RPMI8226 (cell line): ENCODE results near the gene CELF5.
A peak's percentile ranks its signal among the peaks of the same experiment; 100 is the strongest.

Source experiments
- DNase-seq: peaks from one replicate; pipeline ENCODE4 v3.0.0-alpha.2; 2015

CELF5 gene

DNA sequence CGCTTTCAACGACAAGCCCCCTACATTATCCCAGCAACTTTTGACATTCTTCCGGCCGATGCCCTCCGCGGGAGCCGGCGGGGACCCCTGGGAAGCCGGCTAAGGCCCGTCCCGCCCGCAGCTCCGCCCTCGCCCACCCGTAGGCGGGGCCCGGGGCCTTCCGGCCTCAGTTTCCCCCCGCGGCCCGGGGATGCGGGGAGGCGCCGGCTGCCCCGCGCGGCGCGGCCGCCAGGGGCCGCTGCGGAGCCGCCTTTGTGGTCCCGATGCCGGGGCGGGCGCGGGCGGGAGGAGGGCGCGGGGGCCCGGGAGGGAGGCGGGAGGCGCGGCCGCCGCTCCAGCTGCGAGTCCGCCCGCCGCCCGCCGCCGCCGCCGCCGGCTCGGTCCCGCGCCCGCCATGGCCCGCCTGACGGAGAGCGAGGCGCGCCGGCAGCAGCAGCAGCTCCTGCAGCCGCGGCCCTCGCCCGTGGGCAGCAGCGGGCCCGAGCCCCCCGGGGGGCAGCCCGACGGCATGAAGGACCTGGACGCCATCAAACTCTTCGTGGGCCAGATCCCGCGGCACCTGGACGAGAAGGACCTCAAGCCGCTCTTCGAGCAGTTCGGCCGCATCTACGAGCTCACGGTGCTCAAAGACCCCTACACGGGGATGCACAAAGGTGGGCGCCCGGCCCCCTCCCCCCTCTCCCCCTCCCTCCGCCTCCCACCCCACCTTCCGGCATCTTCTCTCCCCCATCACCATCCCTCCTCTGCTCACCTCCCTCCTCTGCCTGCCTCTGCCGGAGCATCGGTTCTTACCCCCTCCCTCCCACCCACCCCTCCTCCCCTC, at the start of gene CELF5:
CELF5 (plus strand) TSS at position 316 of the 823 bp plus-strand sequence; CDS start at position 395, 79 bp downstream.
- DNase-seq = peak; percentile 73

DNA sequence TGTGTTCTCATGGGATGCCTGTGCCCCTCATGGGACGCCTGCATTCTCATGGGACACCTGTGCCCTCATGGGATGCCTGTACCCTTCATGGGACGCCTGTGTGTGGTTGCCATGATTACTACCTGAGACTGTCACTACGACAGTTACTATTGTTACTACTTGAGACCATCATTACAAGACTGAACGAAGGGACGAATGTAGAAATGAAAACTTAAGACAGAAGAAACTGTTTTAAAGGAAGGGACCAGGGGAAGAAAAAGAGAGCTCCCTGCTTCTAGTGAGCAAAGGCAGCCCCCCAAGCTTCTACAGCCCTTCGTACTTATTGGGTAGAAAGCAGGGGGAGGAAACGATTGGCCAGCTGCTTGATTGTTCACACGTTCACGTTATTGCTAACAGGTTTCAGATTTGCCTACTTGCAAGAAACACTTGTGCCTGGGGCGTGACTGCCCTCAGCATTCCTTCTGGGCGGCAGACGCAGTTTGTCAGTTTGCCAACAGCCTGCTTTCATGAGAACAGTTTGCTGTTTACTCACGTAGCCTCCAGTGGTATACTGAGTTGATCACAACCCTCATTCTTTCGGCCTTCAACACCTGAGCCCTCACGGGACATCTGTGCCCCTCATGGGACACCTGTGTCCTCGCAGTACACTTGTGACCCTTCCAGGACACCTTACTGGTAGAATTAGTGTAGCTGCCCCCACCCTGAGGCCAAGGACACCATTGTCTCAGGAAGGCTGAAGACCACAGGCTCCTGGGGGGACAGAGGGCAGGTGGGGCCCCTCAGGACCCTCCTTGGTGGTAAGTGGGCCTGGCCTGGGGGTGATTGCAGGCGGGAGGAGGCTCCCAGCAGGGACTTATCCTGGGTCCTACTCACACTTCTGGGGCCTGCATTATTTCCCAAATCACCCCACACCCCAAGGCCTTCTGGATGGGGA, 48.4 kb upstream of the CELF5 start:
- peak; percentile 93 for DNase-seq

DNA sequence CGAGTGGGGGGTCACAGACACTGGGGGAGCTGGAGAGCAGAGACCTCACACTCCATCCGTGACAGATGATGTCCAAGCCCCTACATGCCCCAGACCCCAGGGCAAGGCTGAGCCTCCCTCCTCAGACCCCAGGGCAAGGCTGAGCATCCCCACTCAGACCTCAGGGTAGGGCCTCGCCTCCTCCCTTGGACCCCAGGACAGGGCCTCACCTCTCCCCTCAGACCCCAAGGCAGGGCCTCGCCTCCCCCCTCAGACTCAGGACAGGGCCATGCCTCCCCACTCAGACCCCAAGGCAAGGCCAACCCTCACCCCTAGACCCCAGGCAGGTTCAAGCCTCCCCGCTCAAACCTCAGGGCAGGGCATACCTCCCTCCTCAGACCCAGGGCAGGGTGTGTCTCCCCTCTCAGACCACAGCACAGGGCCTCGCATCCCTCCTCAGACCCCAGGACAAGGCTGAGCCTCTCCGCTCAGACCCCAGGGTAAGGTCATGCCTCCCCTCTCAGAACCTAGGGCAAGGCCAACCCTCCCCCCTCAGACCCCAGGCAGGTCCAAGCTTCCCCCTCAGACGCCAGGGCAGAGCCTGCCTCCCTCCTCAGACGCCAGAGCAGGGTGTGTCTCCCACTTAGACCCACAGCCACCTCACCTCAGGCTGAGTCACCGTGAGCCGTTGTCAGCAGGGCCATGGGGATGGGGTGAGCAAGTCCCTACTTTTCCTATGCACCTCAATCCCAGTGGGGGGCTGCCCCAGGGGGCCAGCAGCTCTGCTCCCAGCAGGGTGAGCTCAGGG, 47.6 kb upstream of the CELF5 start:
- DNase-seq = peak; percentile 46

DNA sequence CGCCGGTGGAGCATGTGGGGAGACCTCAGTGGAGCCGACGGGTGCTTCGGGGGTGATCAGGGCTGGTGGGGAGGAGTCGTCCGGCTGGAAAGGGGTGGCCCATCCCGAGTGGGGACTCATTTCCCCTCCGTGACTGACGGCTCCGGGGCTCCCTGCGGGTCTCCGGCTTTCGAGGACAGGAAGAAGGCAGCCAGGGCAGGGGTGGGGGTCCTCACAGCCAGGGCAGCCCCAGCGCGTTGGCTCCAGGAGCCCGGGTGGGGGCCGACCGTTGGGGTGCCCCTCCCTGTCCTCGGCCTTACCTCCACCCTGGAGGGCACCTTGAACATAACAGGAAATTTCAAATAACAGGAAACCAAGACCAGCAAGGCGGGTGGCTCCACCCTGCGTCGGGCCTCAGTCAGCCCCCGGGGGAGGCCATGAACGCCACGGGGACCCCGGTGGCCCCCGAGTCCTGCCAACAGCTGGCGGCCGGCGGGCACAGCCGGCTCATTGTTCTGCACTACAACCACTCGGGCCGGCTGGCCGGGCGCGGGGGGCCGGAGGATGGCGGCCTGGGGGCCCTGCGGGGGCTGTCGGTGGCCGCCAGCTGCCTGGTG, 46.0 kb upstream of the CELF5 start, which contains the start of gene S1PR4:
S1PR4 (plus strand) TSS at position 393 of the 596 bp plus-strand sequence; CDS start at position 417, 24 bp downstream.
- DNase-seq = no peak

DNA sequence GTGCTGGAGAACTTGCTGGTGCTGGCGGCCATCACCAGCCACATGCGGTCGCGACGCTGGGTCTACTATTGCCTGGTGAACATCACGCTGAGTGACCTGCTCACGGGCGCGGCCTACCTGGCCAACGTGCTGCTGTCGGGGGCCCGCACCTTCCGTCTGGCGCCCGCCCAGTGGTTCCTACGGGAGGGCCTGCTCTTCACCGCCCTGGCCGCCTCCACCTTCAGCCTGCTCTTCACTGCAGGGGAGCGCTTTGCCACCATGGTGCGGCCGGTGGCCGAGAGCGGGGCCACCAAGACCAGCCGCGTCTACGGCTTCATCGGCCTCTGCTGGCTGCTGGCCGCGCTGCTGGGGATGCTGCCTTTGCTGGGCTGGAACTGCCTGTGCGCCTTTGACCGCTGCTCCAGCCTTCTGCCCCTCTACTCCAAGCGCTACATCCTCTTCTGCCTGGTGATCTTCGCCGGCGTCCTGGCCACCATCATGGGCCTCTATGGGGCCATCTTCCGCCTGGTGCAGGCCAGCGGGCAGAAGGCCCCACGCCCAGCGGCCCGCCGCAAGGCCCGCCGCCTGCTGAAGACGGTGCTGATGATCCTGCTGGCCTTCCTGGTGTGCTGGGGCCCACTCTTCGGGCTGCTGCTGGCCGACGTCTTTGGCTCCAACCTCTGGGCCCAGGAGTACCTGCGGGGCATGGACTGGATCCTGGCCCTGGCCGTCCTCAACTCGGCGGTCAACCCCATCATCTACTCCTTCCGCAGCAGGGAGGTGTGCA, 45.3 kb upstream of the CELF5 start:
- DNase-seq = no peak

DNA sequence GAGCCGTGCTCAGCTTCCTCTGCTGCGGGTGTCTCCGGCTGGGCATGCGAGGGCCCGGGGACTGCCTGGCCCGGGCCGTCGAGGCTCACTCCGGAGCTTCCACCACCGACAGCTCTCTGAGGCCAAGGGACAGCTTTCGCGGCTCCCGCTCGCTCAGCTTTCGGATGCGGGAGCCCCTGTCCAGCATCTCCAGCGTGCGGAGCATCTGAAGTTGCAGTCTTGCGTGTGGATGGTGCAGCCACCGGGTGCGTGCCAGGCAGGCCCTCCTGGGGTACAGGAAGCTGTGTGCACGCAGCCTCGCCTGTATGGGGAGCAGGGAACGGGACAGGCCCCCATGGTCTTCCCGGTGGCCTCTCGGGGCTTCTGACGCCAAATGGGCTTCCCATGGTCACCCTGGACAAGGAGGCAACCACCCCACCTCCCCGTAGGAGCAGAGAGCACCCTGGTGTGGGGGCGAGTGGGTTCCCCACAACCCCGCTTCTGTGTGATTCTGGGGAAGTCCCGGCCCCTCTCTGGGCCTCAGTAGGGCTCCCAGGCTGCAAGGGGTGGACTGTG, 44.6 kb upstream of the CELF5 start:
- DNase-seq = no peak

DNA sequence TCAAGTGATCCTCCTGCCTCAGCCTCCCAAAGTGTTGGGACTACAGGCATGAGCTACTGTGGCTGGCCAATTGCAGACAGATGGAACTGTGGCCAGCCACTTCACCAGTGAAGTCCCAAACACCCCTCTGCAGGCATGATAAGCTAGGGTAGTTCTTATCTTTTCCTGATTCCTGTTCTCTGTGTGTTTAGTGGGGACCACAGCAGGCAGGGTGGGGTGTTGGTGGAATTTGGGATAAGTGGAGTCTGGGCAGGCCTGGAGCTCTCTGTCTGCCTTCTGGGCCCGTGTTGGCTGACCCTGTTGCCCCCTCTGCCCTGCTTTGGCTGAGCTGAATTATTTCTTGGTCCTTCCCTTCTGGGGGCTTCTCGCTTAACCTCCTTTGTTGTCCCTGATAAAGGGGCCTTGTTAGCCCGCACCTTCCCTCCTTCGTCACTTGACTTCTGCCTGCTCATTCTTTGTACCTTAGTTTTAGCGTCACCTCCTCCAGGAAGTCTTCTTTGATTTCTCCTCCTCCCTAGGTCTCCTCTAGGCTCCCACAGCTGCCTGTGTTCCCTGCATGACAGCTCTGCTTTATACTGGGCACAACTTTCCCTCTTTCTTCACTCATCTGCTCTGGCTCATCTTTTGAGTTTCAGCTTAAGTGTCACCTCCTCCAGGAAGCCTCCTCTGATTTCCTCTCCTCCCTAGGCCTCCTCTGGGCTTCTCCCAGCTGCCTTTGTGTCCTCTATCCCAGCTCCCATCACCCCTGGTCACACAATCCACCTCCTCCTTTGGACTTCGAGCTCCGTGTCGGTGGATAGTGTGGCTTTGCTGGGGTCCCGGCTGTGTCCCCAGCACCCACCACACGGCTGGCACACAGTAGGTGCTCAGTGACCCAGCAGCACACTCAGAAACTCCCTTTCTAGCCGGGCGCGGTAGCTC, 40.5 kb upstream of the CELF5 start:
- no peak for DNase-seq

DNA sequence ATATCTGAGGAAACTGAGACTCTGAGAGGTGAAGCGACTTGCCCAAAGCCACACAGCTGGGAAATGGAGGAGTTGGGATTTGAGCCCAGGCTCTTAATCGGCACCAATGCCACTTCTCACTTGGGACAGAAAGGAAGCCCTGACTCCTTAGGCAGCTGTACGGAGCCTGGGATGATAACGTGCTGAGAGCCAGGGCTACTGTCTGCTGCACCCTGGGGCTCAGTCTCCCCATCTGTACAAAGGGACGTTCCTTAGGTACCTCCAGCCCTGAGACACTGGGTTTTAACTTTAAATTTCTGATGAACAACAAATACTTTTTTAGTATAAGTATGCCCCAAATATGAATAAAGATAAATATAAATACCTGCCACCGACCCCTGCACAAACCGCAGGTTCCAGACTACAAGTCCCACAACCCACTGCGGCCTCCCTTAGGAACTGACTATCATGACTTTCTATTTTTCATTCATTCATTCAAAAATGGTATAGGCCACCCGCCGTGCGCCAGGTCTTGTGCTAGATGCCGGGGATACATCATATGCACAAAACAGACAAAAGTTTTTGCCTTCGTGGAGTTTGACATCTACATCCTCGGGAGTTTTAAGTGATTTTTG, 39.5 kb upstream of the CELF5 start:
- DNase-seq = peak; percentile 74

DNA sequence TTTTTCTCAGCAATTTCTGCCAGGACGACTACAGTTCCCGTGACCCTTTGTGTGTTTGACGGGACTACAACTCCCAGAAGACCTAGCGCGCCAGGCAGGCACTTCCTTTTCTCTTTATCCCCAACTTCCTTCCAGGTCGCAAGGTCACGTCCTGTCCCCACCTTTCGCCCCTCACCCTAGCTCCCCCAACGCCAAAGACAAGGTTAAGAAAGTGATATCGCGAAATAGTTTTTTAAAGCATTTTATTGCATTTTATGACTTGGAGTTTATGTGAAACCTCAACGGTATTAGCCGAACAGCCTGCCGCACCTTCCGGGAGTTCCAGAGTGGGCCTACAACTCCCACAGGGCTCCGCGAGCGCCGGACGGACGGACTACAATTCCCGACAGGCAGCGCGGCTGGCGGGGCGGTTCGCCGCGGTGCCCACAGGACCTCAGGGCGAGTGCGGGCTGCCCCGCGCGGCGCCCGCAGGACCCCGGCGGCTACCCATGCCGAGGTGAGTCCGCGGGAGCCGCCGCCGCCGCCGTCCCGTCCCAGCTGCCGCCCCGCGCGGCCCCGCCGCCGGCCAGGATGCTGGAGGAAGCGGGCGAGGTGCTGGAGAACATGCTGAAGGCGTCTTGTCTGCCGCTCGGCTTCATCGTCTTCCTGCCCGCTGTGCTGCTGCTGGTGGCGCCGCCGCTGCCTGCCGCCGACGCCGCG, 38.9 kb upstream of the CELF5 start, which contains the start of gene NCLN:
NCLN (plus strand) TSS at position 470 of the 699 bp plus-strand sequence; CDS start at position 571, 101 bp downstream.
- peak; percentile 95 for DNase-seq

DNA sequence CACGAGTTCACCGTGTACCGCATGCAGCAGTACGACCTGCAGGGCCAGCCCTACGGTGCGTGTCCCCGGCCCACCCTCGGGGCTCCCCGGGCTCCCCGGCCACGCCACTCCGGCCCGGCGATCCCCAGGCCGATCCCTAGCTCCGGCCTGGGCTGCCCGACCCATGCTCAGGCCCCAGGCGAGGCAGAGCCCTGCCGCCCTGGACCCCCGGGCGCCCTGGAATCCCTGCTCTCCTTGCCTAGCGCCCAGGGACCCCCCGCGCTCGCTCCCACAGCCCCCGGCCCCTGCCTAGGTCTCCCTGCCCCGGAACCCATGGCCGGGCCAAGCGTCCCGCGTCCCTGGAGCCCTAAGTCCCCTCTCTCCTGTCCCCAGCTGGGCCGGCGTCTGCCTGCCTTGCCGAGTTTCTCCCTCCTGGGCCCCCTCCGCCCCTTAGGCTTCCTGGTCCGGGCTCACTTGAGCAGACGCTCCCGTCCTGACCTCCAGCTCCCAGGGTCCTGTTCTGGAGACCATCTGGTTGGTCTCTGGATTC, 38.2 kb upstream of the CELF5 start:
- DNase-seq = no peak

DNA sequence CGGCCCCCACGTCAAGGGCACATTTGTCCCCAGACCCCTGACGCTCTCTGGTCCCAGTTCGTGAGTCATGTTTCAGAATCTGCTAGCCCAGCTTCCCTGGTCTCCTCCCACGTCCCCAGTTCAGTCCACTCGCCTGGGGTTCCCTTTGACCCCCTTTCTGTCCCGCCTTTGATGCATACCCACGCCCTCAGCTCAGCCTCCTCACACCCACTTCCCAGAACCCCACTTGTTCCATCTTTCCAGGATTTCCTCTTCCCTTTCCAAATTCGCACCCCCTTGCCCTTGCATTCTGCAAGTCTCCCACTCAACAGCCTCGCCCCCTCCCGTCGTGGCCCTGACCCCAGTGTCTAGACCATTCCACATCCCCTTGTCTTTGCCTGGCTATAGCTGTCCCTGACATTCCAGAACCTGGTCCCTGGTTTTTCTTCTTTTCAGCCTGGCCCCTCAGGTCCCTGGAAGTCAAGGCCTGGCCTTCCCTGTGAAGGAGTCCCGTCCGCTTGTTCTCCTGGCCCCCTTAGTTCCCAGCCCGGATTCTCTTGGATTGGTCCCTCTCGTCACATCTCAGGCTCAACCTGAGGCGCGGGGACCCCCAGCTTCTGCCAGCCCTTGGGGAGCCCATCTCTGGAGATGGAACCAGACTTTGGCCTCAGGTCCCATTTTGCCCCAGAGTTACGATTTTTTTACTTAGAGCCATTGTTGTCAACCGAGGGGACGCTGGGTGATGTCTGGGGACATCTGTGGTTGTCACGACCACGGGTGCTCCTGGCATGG, 37.4 kb upstream of the CELF5 start:
- no peak for DNase-seq

DNA sequence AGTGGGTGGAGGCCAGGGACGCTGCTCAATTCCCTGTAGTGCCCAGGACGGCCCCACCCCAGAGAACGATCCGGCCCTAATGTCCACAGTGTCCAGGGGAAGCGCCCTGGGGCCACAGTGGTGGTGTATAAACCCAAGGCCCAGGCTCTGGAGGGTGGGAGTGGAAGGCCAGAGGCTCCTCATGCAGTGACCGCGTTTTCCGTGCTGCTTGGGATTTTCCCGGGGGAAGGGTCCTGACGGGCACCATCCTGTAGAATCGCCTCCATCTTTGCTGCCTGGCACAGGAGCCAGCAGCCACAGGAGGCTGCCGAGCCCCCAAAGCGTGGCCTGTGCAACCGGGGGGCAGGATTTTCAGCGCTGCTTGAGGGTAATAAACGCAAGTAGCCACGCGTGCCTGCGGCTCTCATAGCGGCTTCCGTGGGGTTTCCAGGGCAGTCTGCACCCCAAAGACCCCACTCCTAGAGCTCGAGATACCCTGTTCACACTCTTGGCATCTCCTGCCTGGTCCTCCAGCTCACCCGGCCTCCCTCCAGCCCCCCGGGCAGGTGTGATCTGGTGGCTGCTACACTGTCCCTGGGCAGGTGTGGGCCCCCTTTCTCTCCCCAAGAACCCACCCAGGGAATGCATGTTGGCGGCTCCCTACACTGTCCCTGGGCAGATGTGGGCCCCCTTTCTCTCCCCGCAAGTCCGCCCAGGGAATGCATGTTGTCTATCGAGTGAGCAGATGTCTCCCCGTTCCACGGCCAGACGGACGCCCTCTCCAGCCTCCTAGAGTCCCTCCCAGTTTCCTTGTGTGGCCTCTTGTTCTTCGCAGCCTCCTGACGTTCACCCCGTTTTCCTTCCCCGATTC, 36.6 kb upstream of the CELF5 start:
- DNase-seq = no peak

DNA sequence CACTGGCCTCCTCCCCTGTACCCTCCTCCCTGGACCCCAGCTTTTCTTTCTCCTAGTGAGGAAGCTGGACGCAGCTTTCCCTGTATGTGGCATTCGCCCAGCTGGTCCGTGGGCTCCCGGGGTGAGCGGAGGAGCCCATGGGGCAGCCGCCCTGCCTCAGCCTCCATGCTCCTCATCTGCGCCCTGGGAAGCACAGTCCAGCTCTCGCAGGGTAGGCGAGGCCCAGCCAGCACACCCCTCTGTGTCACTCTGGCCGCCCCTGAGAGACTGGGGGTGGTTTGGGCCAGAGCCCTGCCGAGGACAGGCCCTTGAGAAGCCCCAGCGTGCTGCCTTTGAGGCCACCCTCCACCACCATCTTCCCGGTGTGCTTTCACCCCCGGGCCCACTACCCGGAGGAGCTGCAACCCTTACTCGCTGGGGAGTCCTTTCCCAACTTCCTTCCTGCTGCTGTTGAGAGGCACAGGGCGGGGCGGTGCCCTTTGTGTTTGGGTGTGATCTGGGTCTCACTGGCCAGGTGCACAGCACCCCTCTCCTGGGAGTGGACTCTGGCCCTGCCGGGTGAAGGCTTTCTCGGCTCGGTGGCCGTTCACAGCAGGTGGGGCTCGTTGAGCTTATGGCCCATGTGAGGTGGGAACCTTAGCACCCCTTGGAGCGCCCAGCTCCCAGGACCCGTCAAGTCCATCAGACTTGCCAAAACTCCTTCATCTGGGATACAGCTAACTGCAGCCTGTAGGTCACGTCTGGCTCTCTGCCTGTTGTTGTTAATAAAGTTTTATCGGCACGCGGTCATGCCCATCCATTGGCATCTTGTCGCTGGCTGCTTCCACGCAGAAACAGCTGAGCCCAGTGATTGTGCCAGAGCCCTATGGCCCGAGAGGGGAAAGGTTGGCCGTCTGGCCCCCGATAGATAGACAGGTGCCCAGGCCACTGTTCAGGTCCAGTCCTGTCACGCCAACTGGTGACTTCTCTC, 35.5 kb upstream of the CELF5 start:
- no peak for DNase-seq

DNA sequence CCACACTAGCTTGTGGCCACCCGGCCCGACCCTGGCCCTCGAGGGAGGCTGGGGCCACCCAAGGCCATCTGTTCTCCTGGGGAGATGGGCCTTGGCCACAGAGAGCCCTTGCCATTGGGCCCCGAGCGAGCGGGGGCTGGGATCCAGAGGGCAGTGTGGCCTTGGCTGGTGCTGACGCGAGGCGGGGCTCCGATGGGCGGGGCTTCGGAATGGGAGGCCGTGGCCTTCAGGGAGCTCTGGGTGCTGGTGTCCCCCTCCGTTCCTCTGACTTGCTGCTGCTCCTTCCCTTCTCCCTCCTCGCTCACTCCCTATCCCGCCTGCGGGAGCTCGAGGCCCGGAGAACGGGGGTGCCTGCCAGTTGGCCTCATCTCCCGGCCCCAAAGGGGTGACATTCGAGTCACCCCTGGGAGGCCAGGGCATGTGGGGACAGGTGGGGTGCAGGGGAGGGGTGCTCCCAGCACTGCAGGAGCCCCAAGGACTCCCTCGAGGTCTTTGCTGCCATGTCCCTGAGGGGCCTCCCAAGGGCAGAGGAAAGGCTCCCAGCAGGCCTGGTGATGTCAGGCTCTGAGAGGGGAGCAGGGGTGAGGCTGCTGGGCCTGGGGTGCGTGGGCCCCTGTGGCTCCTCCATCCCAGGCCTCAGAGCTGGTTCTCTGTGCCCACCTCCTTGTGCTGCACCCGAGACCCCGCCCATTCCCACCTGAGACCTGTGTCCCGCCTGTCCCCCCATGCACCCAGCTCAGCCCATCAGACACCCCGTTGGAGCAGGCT, 34.6 kb upstream of the CELF5 start:
- no peak for DNase-seq

DNA sequence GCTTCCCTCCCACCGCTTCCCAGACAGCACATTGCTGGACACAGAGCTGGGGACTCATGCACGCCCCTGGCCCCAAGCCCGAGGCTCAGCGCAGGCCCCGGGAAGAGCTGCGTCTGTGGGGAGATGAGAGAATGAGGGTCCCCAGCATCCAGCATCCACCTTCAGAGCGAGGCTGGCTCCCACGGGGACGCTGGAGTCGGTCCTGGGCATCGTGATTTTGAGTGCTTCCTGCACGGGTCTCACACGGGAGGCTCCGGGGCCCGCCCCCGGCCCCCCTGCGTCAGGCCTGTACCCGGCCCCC, 34.0 kb upstream of the CELF5 start:
- DNase-seq = no peak
